K562 (cell line): Measurements from ENCODE around the gene TXLNB. TPM values are rescaled to one million over a fixed set of nuclear protein-coding genes. Genes with fewer than 3 reads are reported as not detected.

Source experiments
- ATAC-seq: fragments of 200-7000 bp; cut with Tn5 transposase; 3 replicates; pipeline ENCODE4 v1.9.1; 2020; ENCODE audit warnings: moderate library complexity
- BruUV-seq: library from RNA; stranded (reverse); fragments of 400-500 nt; replicated peaks from 2 replicates; lab custom pipeline; 2021; lab: Mats Ljungman, UMichigan
- CTCF ChIA-PET: fragments of 300-600 bp; formaldehyde crosslinking; extraction: SDS; loops from one replicate; lab custom pipeline; 2021; ENCODE audit warnings: low intra/inter-chr PET ratio; lab: Yijun Ruan, JAX
- POLR2A ChIA-PET: fragments of 300-600, 350-650 bp; sonication (Branson Sonifier 250); formaldehyde crosslinking; extraction: SDS; loops from one replicate; lab custom pipeline; 2021; ENCODE audit warnings: antibody characterized with exemption, inconsistent platforms; lab: Yijun Ruan, JAX
- DNase-seq, 4 experiments: peaks; one replicate each; pipeline versions ENCODE4 v3.0.0 to v3.0.0-alpha.2; 2011 to 2018; ENCODE audit warnings: low spot score in 3 of 4, mixed read lengths in 3 of 4; ENCODE audit errors: extremely low read depth in 1 of 4
- FAIRE-seq: peaks from 2 replicates; lab custom pipeline; 2011; peaks lifted over from hg19 to GRCh38; lab: Jason Lieb, UNC
- H2AFZ ChIP-seq: 2 replicates; pipeline ENCODE4 v1.6.0; 2011; ENCODE audit warnings: low read depth, low read length, control low read depth, inconsistent platforms
- H3K27ac ChIP-seq: fragments of 200-600 bp; 3 replicates; pipeline ENCODE4 v1.8.0; 2011; ENCODE audit warnings: low read depth, mild to moderate bottlenecking, control low read depth, inconsistent platforms, low read length, moderate library complexity, mixed read lengths; ENCODE audit errors: extremely low read depth
- H3K27me3 ChIP-seq, 2 experiments: fragments of 300-600 bp in 1 of 2; 2 replicates in 1 of 2; 3 replicates in 1 of 2; pipeline versions ENCODE4 v1.6.0 to v1.8.0; 2011; ENCODE audit warnings: inconsistent platforms in 2 of 2, low read length in 2 of 2, mild to moderate bottlenecking in 1 of 2, mixed read lengths in 1 of 2, moderate library complexity in 1 of 2; ENCODE audit not compliant: control insufficient read depth in 2 of 2, insufficient read depth in 2 of 2
- H3K36me3 ChIP-seq: fragments of 300-600 bp; 3 replicates; pipeline ENCODE4 v1.8.0; 2011; ENCODE audit warnings: mild to moderate bottlenecking, low read length, inconsistent platforms; ENCODE audit not compliant: control insufficient read depth, insufficient read depth
- H3K4me1 ChIP-seq, 2 experiments: fragments of 200-600 bp in 1 of 2; replicated peaks in 1 of 2; 2 replicates in 1 of 2; 3 replicates in 1 of 2; pipeline versions ENCODE4 v1.5.1 to v1.8.0; 2011; ENCODE audit warnings: inconsistent platforms in 2 of 2, low read length in 2 of 2, mild to moderate bottlenecking in 1 of 2, mixed read lengths in 1 of 2, moderate library complexity in 1 of 2; ENCODE audit not compliant: control insufficient read depth in 2 of 2, insufficient read depth in 2 of 2
- H3K4me2 ChIP-seq: 2 replicates; pipeline ENCODE4 v1.6.1; 2011; ENCODE audit warnings: low read length, control low read depth, inconsistent platforms, mixed read lengths; ENCODE audit not compliant: insufficient read depth
- H3K4me3 ChIP-seq: fragments of 200-600 bp; sonication (generic), shearing (Covaris generic); 2 replicates; pipeline ENCODE4 v1.5.1; 2016; ENCODE audit warnings: control low read depth, inconsistent platforms
- H3K79me2 ChIP-seq: fragments of 200-600 bp; 3 replicates; pipeline ENCODE4 v1.8.0; 2011; ENCODE audit warnings: low read length, inconsistent platforms; ENCODE audit not compliant: control insufficient read depth, insufficient read depth
- H3K9ac ChIP-seq, 2 experiments: 2 replicates each; pipeline versions ENCODE4 v1.6.0 to v1.6.1; 2011; ENCODE audit warnings: low read depth in 2 of 2, low read length in 2 of 2, control low read depth in 1 of 2, inconsistent platforms in 1 of 2, mild to moderate bottlenecking in 1 of 2, mixed read lengths in 1 of 2; ENCODE audit not compliant: insufficient read depth in 1 of 2
- H3K9me1 ChIP-seq: one replicate; pipeline ENCODE4 v1.6.0; 2011; ENCODE audit warnings: inconsistent platforms, mild to moderate bottlenecking, low read length, moderate library complexity; ENCODE audit not compliant: control insufficient read depth, insufficient read depth
- H3K9me3 ChIP-seq: replicated peaks from 2 replicates; pipeline ENCODE4 v1.5.1; 2011; ENCODE audit warnings: low read depth, low read length, inconsistent platforms; ENCODE audit not compliant: control insufficient read depth, insufficient read depth
- H4K20me1 ChIP-seq: replicated peaks from 2 replicates; pipeline ENCODE4 v1.6.1; 2011; ENCODE audit warnings: low read length, inconsistent platforms, mixed read lengths; ENCODE audit not compliant: control insufficient read depth, insufficient read depth
- COPS2 ChIP-seq: fragments of 450-650 bp; conservative IDR thresholded peaks from 2 replicates; pipeline ENCODE4 v1.6.1; 2016; ENCODE audit warnings: mild to moderate bottlenecking, moderate library complexity
- CREBBP ChIP-seq: IDR thresholded peaks from one replicate; pipeline ENCODE4 v1.6.1; 2012; ENCODE audit warnings: low read depth, mild to moderate bottlenecking, control low read depth, inconsistent platforms, low read length
- CXXC5 ChIP-seq: fragments of 250-450 bp; sonication (Bioruptor Pico); IDR thresholded peaks from 2 replicates; pipeline ENCODE4 v1.8.0; 2022; ENCODE audit warnings: inconsistent platforms, mild to moderate bottlenecking, moderate library complexity
- EWSR1 ChIP-seq: fragments of 450-650 bp; IDR thresholded peaks from 2 replicates; pipeline ENCODE4 v1.6.1; 2018; ENCODE audit warnings: borderline replicate concordance, mild to moderate bottlenecking, low read depth, moderate library complexity; ENCODE audit not compliant: partially characterized antibody
- RFX1 ChIP-seq: fragments of 450-650 bp; IDR thresholded peaks from 2 replicates; pipeline ENCODE4 v1.6.1; 2016; ENCODE audit warnings: mild to moderate bottlenecking, moderate library complexity
- STAG1 ChIP-seq: sonication (generic); formaldehyde crosslinking; IDR thresholded peaks from 2 replicates; pipeline ENCODE4 v1.5.0; 2020; ENCODE audit warnings: missing genetic modification reagents, borderline replicate concordance
- ZBTB7A ChIP-seq: IDR thresholded peaks from 2 replicates; pipeline ENCODE4 v1.6.1; 2011; ENCODE audit warnings: low read depth, mild to moderate bottlenecking, low read length, moderate library complexity, borderline replicate concordance; ENCODE audit not compliant: control insufficient read depth
- ZNF143 ChIP-seq: sonication (generic); formaldehyde crosslinking; IDR thresholded peaks from 2 replicates; pipeline ENCODE4 v1.9.0; 2022; ENCODE audit warnings: mild to moderate bottlenecking, missing genetic modification reagents
- ZNF561 ChIP-seq: fragments of 450-650 bp; formaldehyde crosslinking; conservative IDR thresholded peaks from 2 replicates; pipeline ENCODE4 v1.4.0; 2020; ENCODE audit warnings: mild to moderate bottlenecking, moderate library complexity
- WGBS: fragments of 100-300 bp; shearing (Covaris generic); methylation state at CpG from one replicate; pipeline ENCODE4 v1.1.6; 2016; ENCODE audit warnings: low coverage, mixed read lengths; ENCODE audit not compliant: insufficient coverage; ENCODE audit errors: missing lambda C conversion rate; 5-methylcytosine and 5-hydroxymethylcytosine counted together
- in situ Hi-C: fragments of 300-500 bp; cut with MboI; formaldehyde crosslinking; loops from 4 replicates; pipeline ENCODE4 v1.15.0; 2018; ENCODE audit warnings: inconsistent platforms, mixed read lengths
- intact Hi-C: fragments of 100-400 bp; cut with micrococcal nuclease; formaldehyde crosslinking; loops from 2 replicates; pipeline ENCODE4 v1.14.2; 2022
- polyA plus RNA-seq, 8 experiments: library from polyadenylated mRNA; depleted of rRNA in 4 of 8; stranded (reverse) in 5 of 8; unstranded in 3 of 8; fragments of >200 nt; fragmentation: Nextera tagmentation in 2 of 8; fragmentation: Illumina TruSeq in 1 of 8; extraction: Ambion mirVana in 2 of 8; extraction: Trizol in 1 of 8; gene quantifications; 2 replicates each; pipeline versions ENCODE4 v1.2.1 to v1.2.3, GENCODE V29; 2011 to 2014; ENCODE audit warnings: inconsistent platforms in 1 of 8, missing spikeins in 1 of 8
- total RNA-seq, 7 experiments: library from RNA; depleted of rRNA in 6 of 7; stranded (reverse); fragments of >200 nt in 6 of 7; fragmentation: Illumina TruSeq in 2 of 7; extraction: Trizol in 2 of 7; gene quantifications; 2 replicates each; pipeline versions ENCODE4 v1.2.1 to v1.2.3, GENCODE V29; 2011 to 2021; ENCODE audit warnings: low replicate concordance in 1 of 7
- TF ChIP-seq, protein P1 (sequence below): sonication (generic); IDR thresholded peaks from 2 replicates; pipeline ENCODE4 v1.6.1; 2016
- TF ChIP-seq, protein P2 (sequence below): fragments of 150-350 bp; IDR thresholded peaks from 2 replicates; pipeline ENCODE4 v1.6.1; 2014; ENCODE audit warnings: low read depth, mild to moderate bottlenecking, low read length, borderline replicate concordance
- TF ChIP-seq, protein P3 (sequence below): IDR thresholded peaks from 2 replicates; pipeline ENCODE4 v1.6.1; 2014; ENCODE audit warnings: antibody characterized with exemption

TXLNB gene
- total and polyA plus RNA-seq, 9 of the 15 experiments (the other 6 are each of a cell fraction or from before 2014, with no cell fraction given): not detected

- TF ChIP-seq CREBBP: no peak
These were observed 31.9 kb upstream of the TXLNB start (continued) for GRCh38 chr6:139323511-139324300.

- DNase-seq: no peak
- no TSS peak for BruUV-seq
- intact Hi-C loops: no loop called here
- no peak overlapping the region for H3K27ac ChIP-seq
- H3K4me1 ChIP-seq: peaks cover 0 to 6% of the 10 kb centered on the region in 2 experiments; a peak in 1 of 5 replicates
- H3K9me1 ChIP-seq: no peaks in the 10 kb centered on the region
- H3K36me3 ChIP-seq: no peaks in the 10 kb centered on the region
- in situ Hi-C loops: no loop called here
- H3K4me3 ChIP-seq: no peak overlapping the region
- no peak overlapping the region for H3K4me2 ChIP-seq
- no peaks in the 10 kb centered on the region for H4K20me1 ChIP-seq
- ChIA-PET CTCF (no interaction called here), POLR2A (interaction anchor here (0.6 to 1.6 kb wide), 4 partner anchors 12 to 1889 kb away, joined by 3 to 4 read pairs (median 4); no protein-coding TSS in a partner anchor)
- no peaks in the 10 kb centered on the region for H3K79me2 ChIP-seq
- H2AFZ ChIP-seq: no peak overlapping the region
- peaks cover 0 to 3% of the 10 kb centered on the region in 2 experiments; a peak in 1 of 5 replicates for H3K27me3 ChIP-seq
- H3K9ac ChIP-seq: no peak overlapping the region
- H3K9me3 ChIP-seq: no peaks in the 10 kb centered on the region
- 0% methylated on average over 2 of the region's 2 CpGs for WGBS
- no peak for ATAC-seq
- no peak for FAIRE-seq
- TF ChIP-seq COPS2 (no peak), ZNF561 (CRISPR knock-in tag) (no peak), ZNF143 (CRISPR knock-in tag) (no peak), ZBTB7A (no peak), CXXC5 (CRISPR knock-in tag) (no peak), EWSR1 (no peak), RFX1 (no peak), STAG1 (CRISPR knock-in tag) (no peak)
- TF ChIP-seq, protein P1, sequence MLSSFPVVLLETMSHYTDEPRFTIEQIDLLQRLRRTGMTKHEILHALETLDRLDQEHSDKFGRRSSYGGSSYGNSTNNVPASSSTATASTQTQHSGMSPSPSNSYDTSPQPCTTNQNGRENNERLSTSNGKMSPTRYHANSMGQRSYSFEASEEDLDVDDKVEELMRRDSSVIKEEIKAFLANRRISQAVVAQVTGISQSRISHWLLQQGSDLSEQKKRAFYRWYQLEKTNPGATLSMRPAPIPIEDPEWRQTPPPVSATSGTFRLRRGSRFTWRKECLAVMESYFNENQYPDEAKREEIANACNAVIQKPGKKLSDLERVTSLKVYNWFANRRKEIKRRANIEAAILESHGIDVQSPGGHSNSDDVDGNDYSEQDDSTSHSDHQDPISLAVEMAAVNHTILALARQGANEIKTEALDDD: no peak
- TF ChIP-seq, protein P2, sequence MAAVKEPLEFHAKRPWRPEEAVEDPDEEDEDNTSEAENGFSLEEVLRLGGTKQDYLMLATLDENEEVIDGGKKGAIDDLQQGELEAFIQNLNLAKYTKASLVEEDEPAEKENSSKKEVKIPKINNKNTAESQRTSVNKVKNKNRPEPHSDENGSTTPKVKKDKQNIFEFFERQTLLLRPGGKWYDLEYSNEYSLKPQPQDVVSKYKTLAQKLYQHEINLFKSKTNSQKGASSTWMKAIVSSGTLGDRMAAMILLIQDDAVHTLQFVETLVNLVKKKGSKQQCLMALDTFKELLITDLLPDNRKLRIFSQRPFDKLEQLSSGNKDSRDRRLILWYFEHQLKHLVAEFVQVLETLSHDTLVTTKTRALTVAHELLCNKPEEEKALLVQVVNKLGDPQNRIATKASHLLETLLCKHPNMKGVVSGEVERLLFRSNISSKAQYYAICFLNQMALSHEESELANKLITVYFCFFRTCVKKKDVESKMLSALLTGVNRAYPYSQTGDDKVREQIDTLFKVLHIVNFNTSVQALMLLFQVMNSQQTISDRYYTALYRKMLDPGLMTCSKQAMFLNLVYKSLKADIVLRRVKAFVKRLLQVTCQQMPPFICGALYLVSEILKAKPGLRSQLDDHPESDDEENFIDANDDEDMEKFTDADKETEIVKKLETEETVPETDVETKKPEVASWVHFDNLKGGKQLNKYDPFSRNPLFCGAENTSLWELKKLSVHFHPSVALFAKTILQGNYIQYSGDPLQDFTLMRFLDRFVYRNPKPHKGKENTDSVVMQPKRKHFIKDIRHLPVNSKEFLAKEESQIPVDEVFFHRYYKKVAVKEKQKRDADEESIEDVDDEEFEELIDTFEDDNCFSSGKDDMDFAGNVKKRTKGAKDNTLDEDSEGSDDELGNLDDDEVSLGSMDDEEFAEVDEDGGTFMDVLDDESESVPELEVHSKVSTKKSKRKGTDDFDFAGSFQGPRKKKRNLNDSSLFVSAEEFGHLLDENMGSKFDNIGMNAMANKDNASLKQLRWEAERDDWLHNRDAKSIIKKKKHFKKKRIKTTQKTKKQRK: no peak
- TF ChIP-seq, protein P3, sequence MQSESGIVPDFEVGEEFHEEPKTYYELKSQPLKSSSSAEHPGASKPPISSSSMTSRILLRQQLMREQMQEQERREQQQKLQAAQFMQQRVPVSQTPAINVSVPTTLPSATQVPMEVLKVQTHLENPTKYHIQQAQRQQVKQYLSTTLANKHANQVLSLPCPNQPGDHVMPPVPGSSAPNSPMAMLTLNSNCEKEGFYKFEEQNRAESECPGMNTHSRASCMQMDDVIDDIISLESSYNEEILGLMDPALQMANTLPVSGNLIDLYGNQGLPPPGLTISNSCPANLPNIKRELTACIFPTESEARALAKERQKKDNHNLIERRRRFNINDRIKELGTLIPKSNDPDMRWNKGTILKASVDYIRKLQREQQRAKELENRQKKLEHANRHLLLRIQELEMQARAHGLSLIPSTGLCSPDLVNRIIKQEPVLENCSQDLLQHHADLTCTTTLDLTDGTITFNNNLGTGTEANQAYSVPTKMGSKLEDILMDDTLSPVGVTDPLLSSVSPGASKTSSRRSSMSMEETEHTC: no peak
These were observed 28.3 kb upstream of the TXLNB start for GRCh38 chr6:139320081-139320480.
